ENCODE data around the gene ENTPD2. TPM values are rescaled to one million over a fixed set of nuclear protein-coding genes. Genes with fewer than 3 reads are reported as not detected.

The ENTPD2 gene
- total RNA-seq, 1 donor from 2014 or later: 2.7 TPM

DNA sequence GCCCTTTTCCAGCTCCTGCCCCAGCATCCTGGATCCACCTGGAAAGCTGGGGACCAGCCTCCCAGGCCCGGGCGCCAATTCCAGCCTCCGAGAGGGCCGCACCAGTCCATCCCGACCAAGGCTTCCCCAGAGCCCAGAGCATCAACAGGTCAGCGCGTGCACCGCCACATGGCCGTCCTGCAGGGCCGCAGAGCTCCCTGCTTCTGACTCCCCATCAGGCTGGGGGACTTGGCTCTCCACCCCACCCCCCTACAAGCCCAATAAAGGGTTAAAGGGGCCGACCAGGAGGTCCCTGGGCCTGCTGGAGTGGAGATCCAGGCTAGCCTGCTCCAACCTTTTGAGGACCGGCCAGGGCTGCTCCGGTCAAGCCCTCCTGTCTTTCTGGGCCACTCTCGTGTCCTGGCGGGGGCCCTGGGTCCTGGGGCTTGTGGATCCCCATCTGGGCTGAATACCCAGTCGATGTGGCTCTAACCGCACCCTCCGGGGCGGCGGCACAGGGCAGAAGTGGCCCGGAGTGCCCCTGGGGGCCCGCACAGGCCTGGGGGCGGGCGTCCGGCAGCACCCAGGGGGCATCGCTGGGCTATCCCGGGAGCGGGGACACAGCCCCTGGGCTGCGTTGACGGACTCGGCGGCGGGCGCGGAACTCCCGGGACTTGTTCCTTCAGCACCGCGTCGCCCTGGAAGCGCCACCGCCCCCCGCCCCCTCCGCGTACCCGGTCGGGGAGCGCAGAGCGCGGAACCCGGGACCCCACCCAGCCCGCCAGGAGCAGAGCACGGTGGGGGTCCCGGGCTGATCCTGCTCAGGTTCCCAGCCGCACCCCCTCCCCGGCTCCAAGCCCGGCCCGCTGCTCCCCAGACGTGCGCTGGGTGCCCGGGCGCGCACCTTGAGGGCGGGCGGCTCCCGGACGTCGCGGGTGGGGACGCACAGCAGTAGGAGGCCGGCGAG lies 590 bp downstream of the ENTPD2 start:
- intact Hi-C loops (cut with DNase I): no loop called here
- DNase-seq (ENCODE audit: missing footprints) (no peak), ATAC-seq (no peak)

DNA sequence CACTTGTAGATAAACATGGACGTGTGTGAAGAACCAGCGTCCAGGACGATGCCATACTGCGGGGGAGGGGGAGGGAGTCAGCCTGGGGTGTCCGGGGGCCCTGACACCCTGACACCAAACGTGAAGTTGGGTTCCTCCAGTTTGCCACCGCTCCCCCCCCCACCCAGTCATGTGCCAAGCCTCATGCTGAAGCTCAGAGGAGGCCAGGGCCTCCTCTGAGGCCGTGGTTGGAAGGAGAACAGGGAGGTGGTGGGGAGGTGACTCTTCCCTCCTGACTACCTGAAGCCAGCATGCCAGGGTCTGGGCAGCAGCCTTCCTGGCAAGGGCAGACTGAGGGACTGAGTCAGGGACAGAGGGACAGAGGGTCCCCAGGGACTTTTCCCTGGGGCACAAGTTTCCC lies 1.6 kb downstream of the ENTPD2 start:
- intact Hi-C loops (cut with DNase I): no loop called here

DNA sequence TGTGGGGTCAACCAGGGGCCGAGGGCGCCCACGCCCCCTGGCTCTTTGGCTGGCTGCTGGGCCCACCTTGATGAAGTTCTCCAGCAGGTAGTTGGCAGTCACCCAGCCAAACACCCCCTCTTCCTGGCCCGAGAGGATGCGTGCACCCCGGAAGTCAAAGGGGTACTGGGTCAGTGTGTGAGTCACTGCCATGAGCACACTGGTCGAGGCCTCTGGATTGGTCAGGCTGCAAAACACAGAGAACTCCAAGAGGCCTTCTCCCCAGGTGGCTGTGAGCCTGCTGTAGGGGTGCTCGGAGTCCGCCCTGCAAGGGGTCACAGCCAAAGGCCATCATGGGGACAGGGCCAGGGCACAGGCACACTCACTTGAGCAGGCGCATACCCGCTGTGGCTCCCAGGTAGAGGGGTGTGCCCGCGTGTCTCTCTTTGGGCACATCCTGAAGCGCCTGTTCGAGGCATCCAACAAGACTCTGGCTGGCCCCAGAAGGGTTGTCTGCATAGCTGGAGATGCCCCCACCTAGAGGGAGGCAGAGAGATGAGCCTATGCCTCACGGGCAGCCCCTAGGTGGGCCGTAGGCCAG lies 2.6 kb downstream of the ENTPD2 start:
- no peak for DNase-seq (ENCODE audit: missing footprints)
- no peak for ATAC-seq
- intact Hi-C loops (cut with DNase I): no loop called here

More for the DNA sequence above, 1.6 kb downstream of the ENTPD2 start:
- DNase-seq (ENCODE audit: missing footprints) (no peak), ATAC-seq (no peak)

GRCh38 chr9:137050570-137050969 lies 3.3 kb downstream of the ENTPD2 start:
- ATAC-seq (no peak), DNase-seq (ENCODE audit: missing footprints) (no peak)
- intact Hi-C loops (cut with DNase I): no loop called here

DNA sequence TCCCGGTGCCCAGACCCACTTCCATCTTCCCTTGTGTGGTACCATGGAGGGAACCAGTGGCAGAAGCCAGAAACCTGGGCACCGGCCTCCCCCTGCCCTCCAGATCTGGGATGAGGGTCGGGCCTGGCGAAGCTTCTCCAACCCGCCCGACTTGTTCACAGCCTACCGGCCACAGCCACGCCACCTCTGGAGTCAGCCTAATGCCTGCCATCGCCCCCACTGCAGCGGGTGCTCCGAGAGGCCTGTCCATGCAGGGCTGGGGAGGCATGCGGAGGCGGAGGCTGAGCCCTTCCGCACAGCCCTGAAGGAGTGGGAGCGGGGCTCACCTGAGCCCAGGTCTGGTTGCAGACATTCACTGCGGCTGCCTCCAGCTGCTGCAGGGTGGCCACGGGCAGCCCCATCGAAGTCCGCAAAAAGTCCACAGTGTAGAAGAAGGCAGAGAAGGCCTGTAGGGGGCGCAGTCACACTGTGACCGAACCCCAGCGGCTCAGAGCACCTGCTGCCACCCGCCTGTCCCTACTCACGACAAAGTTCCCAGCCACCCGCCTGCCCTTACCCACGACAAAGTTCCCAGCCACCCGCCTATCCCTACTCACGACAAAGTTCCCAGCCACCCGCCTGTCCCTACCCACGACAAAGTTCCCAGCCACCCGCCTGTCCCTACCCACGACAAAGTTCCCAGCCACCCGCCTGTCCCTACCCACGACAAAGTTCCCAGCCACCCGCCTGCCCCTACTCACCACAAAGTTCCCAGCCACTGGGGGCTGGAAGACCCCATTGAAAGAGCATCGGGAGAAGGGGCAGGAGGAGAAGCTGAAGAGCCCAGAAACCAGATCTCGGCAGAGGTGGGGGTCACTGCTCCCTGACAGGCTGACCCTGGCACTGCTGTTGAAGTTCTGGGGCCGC lies 4.1 kb downstream of the ENTPD2 start:
- ATAC-seq: no peak
- intact Hi-C loops (cut with DNase I): no loop called here
- DNase-seq (ENCODE audit: missing footprints): no peak

DNA sequence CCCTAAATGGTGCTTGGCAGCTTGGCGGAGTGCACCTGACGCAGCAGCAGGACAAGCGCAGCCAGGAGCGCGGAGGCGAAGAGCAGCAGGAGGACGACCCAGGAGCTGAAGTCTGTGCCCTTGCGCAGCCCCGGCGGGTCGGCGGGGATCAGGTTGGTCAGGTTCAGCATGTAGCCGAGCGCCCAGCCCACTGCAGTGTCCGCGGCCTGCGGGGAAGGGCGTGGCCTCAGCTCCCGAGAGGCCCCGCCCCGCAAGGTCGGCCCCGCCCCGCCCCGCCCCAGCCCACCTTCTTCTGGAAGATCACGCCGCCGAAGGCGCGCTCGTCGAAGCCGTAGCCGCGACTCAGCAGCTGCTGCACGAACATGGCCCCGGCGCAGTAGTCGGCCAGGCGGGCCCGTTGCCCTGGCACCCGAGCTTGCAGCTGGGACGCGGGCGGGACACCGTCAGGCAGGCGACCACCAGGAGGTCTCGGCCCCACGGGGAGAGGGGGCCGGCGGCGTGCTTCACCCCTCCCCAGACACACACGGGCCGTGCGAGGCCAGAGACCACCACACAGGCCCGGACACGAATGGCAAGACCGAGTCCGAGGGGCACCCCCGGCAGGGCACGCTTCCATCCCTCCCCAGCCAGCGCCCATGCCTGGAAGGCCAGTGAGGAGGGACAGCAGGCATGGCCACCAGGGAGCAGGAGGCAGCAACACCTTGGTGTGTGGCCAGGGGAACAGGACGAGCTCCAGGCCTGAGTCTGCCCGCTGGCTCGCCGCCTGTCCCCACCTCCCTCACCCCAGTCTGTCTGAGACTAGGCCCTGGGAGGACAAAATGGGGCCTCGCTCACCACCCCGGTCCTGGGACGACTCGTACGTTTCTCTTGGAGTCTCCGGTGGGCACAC lies 5.0 kb downstream of the ENTPD2 start:
- intact Hi-C loops (cut with DNase I): no loop called here
- ATAC-seq (no peak), DNase-seq (ENCODE audit: missing footprints) (no peak)

GRCh38 chr9:137046088-137046787 lies 7.6 kb downstream of the ENTPD2 start, which contains the start of gene NPDC1:
TSS of gene NPDC1 (minus strand) at chr9:137046177. CDS start at chr9:137045989, 188 bp downstream.
- ATAC-seq (peak; percentile 68), DNase-seq (ENCODE audit: missing footprints) (peak; percentile 88)
- intact Hi-C loops (cut with DNase I): loop anchor here (1.0 kb wide), 1 partner anchor 18 kb away; no protein-coding TSS in a partner anchor

DNA sequence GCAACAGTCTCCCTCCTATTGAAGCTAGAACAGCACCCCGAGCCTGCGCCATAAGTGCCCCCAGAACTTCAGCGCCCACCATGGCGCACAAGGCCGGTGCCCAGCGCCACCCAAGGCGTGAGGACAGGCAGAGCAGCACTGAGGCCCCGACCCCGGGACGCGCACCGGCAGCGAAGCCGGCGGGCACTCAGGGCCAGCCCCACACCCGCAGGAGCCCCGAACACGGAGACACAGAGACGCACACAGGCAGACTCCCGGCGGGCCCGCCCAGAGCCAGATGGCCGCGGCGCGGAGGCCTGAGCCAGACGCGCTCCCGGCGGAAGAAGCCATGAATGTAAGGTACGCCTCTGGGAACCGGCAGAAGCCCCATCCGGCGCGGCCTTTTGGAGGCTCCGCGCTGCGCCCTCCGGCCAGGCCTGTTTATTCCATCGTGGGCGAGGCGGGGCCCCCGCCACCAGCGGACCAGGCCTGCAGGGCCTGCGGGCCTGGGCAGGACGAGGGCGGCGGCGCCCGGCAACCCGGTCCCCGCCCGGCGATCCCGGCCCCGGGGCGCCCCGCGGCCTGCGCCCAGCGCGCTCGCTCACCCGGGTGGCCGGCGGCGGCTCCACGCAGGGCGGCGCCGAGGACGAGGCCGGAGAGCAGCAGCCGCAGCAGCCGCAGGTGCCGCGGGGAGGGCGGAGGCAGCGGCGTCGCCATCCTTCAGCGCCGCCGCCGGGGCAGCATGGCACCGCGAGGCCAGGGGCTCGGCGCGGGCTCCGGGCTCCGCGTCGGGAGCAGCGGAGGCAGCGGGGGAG lies 8.4 kb downstream of the ENTPD2 start:
- DNase-seq (ENCODE audit: missing footprints): no peak
- peak; percentile 16 for ATAC-seq
- intact Hi-C loops (cut with DNase I): loop anchor here (1.0 kb wide), 1 partner anchor 19 kb away; no protein-coding TSS in a partner anchor

DNA sequence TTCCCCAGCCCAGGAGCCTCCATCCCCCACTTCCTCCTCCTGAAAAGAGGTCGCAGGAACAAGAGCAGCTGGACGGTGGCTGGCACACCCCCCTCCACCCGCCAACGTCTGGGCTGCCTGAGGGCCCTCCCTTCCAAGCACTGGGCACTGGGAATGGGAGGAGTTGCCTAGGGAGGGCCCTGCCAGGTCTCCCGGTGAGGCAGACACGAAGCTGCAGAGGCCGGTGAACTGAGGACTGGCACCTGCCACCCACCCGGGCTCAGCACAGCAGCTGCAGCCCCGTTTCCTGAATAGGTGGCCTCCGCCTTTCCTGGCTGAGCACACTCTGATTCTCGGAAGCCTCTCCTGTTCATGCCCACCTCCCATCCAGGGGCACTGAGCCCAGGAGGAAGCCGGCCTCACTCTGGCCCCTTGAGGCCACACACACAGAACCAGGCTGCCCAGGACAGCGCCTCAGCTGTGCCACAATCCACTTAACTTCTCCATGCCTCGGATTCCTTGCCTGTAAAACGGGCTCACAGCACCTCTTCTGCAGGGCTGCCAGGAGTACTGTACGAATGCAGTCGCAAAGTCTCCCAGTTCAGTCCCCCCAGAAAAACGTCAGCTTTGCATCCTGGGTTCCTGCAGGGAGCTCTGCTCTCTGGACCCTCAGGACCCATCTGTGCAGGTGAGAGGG lies 9.2 kb downstream of the ENTPD2 start:
- intact Hi-C loops (cut with DNase I): no loop called here
- no peak for ATAC-seq
- no peak for DNase-seq (ENCODE audit: missing footprints)

DNA sequence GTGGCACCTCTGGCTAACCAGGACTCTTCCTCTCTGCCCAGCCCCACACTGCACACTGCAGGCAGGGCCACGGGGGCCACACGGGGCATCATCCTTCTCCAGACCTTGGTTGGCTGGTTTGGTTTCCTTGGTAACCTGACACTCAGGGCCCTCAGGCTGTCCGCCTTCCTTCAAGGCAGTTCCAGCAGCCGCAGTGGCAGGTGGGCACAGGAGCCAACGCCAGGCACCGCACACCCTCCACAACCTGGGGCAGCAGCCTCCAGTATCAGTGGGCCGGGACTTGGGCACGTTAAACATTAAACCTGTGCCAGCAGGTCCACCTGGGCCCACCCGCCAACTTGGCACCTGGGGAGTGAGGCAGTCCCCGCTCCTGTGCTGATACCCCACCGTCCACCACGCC lies 9.8 kb downstream of the ENTPD2 start:
- ATAC-seq (no peak), DNase-seq (ENCODE audit: missing footprints) (no peak)
- intact Hi-C loops (cut with DNase I): no loop called here

GRCh38 chr9:137042751-137043727 lies 10.8 kb downstream of the ENTPD2 start:
- no peak for ATAC-seq
- no peak for DNase-seq (ENCODE audit: missing footprints)
- intact Hi-C loops (cut with DNase I): no loop called here

- intact Hi-C loops (cut with DNase I): no loop called here
- DNase-seq (ENCODE audit: missing footprints) (no peak), ATAC-seq (no peak)
Measured at GRCh38 chr9:137041124-137041523, 12.7 kb downstream of the ENTPD2 start.

- intact Hi-C loops (cut with DNase I): no loop called here
- no peak for DNase-seq (ENCODE audit: missing footprints)
- ATAC-seq: no peak
Measured at GRCh38 chr9:137040568-137040967, 13.3 kb downstream of the ENTPD2 start.

DNA sequence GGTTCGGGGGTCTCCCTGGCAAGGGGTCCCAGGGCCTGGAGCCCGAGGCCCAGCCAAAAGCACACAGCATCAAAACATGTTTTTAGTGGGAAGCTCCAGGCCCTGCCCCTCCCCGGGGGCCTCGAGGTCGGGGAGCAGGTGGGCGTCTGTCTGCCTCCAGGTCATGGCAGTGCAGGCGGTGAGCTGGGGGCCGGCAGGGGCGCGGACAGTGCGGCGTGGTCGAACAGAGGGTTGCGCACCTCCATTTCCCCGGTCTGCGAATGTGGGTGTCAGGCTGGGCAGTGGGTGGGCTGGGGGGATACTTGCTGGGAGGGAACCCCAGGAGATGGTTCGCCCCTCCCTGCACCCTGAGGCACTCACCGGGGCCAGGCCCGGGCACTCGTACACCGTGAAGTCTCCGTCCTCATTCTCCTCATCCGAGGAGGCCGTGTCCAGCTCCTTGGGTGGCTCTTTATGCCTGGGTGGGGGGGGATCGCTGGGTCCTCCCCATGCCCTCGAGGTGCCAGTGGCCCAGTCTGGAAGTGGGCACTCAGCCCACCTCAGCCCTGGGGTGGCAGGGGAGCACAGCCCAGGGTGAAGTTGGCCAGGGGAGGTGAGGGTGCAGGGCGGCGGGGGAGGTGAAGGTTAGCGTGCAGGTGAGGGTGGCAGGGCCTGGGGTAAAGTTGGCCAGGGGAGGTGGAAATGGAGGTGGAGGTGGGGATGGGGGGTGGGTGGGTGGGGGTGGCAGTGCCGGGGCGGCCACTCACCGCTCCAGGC lies 14.1 kb downstream of the ENTPD2 start:
- intact Hi-C loops (cut with DNase I): no loop called here
- ATAC-seq (no peak), DNase-seq (ENCODE audit: missing footprints) (no peak)
